HEK293 (cell line): ENCODE measurements around the gene ELF1.
A peak's percentile ranks its signal among the peaks of the same experiment; 100 is the strongest.

ENCODE experiments used
- BCL11A ChIP-seq: fragments of 450-650 bp; formaldehyde crosslinking; IDR thresholded peaks from 2 replicates; pipeline ENCODE4 v1.5.1; 2016; ENCODE audit warnings: low read depth, missing biosample characterization, missing genetic modification characterization
- BCL11B ChIP-seq: fragments of 450-650 bp; formaldehyde crosslinking; IDR thresholded peaks from 2 replicates; pipeline ENCODE4 v1.5.1; 2016; ENCODE audit warnings: low read depth, missing biosample characterization, missing genetic modification characterization
- GLIS2 ChIP-seq: fragments of 450-650 bp; formaldehyde crosslinking; IDR thresholded peaks from 2 replicates; pipeline ENCODE4 v1.5.1; 2016; ENCODE audit warnings: missing biosample characterization, missing genetic modification characterization
- HOXD13 ChIP-seq: sonication (generic); formaldehyde crosslinking; IDR thresholded peaks from 2 replicates; pipeline ENCODE4 v1.8.0; 2022; ENCODE audit warnings: missing genetic modification reagents, borderline replicate concordance
- PATZ1 ChIP-seq: fragments of 450-650 bp; formaldehyde crosslinking; IDR thresholded peaks from 2 replicates; pipeline ENCODE4 v1.5.1; 2016; ENCODE audit warnings: missing biosample characterization, missing genetic modification characterization
- RBAK ChIP-seq: fragments of 450-650 bp; formaldehyde crosslinking; IDR thresholded peaks from 2 replicates; pipeline ENCODE4 v1.5.1; 2016; ENCODE audit warnings: missing biosample characterization, missing genetic modification characterization
- SCRT2 ChIP-seq: fragments of 450-650 bp; formaldehyde crosslinking; IDR thresholded peaks from 2 replicates; pipeline ENCODE4 v1.5.1; 2016; ENCODE audit warnings: missing biosample characterization, missing genetic modification characterization
- ZBTB21 ChIP-seq: fragments of 450-650 bp; formaldehyde crosslinking; IDR thresholded peaks from 2 replicates; pipeline ENCODE4 v1.5.1; 2017; ENCODE audit warnings: missing biosample characterization, missing genetic modification characterization
- ZNF174 ChIP-seq: fragments of 450-650 bp; formaldehyde crosslinking; IDR thresholded peaks from 2 replicates; pipeline ENCODE4 v1.5.0; 2017; ENCODE audit warnings: missing biosample characterization, mild to moderate bottlenecking, missing genetic modification characterization
- ZNF248 ChIP-seq: fragments of 450-650 bp; formaldehyde crosslinking; IDR thresholded peaks from 2 replicates; pipeline ENCODE4 v1.5.1; 2017; ENCODE audit warnings: missing biosample characterization, missing genetic modification characterization
- ZNF335 ChIP-seq: fragments of 450-650 bp; formaldehyde crosslinking; conservative IDR thresholded peaks from 2 replicates; pipeline ENCODE4 v1.5.1; 2016; ENCODE audit warnings: missing biosample characterization, missing genetic modification characterization
- ZNF366 ChIP-seq: fragments of 450-650 bp; formaldehyde crosslinking; conservative IDR thresholded peaks from 2 replicates; pipeline ENCODE4 v1.5.1; 2016; ENCODE audit warnings: missing biosample characterization, missing genetic modification characterization
- ZNF398 ChIP-seq: fragments of 450-650 bp; formaldehyde crosslinking; IDR thresholded peaks from 2 replicates; pipeline ENCODE4 v1.5.1; 2017; ENCODE audit warnings: missing biosample characterization, missing genetic modification characterization
- ZNF501 ChIP-seq: fragments of 450-650 bp; formaldehyde crosslinking; IDR thresholded peaks from 2 replicates; pipeline ENCODE4 v1.5.1; 2016; ENCODE audit warnings: missing biosample characterization, missing genetic modification characterization
- ZNF514 ChIP-seq: fragments of 450-650 bp; formaldehyde crosslinking; IDR thresholded peaks from 2 replicates; pipeline ENCODE4 v1.5.1; 2016; ENCODE audit warnings: missing biosample characterization, missing genetic modification characterization
- ZNF571 ChIP-seq: fragments of 450-650 bp; formaldehyde crosslinking; IDR thresholded peaks from 2 replicates; pipeline ENCODE4 v1.5.0; 2017; ENCODE audit warnings: missing biosample characterization, missing genetic modification characterization
- ZNF654 ChIP-seq: fragments of 450-650 bp; formaldehyde crosslinking; IDR thresholded peaks from 2 replicates; pipeline ENCODE4 v1.5.1; 2016; ENCODE audit warnings: low read depth, missing biosample characterization, missing genetic modification characterization
- ZNF677 ChIP-seq: fragments of 450-650 bp; IDR thresholded peaks from 2 replicates; pipeline ENCODE4 v1.5.0; 2018; ENCODE audit warnings: missing biosample characterization, mild to moderate bottlenecking, missing genetic modification characterization, moderate library complexity
- ZNF692 ChIP-seq: fragments of 450-650 bp; formaldehyde crosslinking; IDR thresholded peaks from 2 replicates; pipeline ENCODE4 v1.5.1; 2016; ENCODE audit warnings: missing biosample characterization, missing genetic modification characterization
- ZNF791 ChIP-seq: fragments of 450-650 bp; formaldehyde crosslinking; IDR thresholded peaks from 2 replicates; pipeline ENCODE4 v1.5.1; 2016; ENCODE audit warnings: missing biosample characterization, missing genetic modification characterization
- TF ChIP-seq, protein P1 (sequence below): fragments of 450-650 bp; formaldehyde crosslinking; conservative IDR thresholded peaks from 2 replicates; pipeline ENCODE4 v1.5.1; 2016; ENCODE audit warnings: low read depth, missing biosample characterization, missing genetic modification characterization
- TF ChIP-seq, protein P2 (sequence below): fragments of 450-650 bp; formaldehyde crosslinking; IDR thresholded peaks from 2 replicates; pipeline ENCODE4 v1.5.1; 2017; ENCODE audit warnings: missing biosample characterization, missing genetic modification characterization

ELF1 gene

DNA sequence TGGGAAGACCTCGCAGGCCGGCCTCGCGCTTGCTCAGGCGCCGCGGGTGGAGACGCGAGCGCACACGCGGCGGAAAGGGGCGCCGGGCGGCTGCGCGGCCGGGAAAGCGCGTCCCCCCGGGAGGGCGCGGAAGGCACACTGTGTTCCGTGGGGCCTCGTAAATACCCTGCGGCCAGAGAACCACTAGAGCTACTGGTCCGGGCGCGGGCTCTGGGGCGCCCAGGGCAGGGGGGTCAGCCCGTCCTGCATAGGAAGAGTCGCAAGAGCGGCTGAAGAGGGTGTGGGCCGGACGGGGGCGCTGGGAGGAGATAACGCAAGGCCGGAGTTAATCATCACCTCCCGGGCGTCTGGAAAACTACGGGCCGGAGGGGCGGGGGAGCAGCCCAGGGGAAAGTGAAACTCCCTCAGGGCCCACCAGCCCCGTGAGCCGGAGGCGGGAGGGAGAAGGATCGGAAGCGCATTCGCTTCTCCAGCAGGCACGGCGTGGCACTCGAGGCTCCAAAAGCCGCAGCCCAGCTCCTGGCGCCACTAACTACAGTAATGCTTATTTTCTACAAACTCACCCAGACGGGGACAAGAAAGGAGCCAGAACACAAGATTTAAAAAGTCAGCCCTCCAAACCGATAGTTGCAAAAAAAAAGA is 41.1 kb upstream of the ELF1 start (continued):
- TF ChIP-seq RBAK (tag by site-specific recombination) (no peak), PATZ1 (tag by site-specific recombination) (peak; percentile 99), ZNF174 (tag by site-specific recombination) (no peak), ZNF335 (tag by site-specific recombination) (0 out of 2 replicates have a peak, but pooled peaks have one; percentile 31), BCL11A (no peak), ZNF677 (tag by site-specific recombination) (no peak), BCL11B (tag by site-specific recombination) (peak; percentile 29; the same call in 1 of the 2 replicates), ZNF366 (tag by site-specific recombination) (peak; percentile 33; the same call in 1 of the 2 replicates), ZNF692 (tag by site-specific recombination) (peak; percentile 97), ZNF571 (tag by site-specific recombination) (no peak), SCRT2 (tag by site-specific recombination) (no peak), GLIS2 (tag by site-specific recombination) (peak; percentile 98), HOXD13 (CRISPR knock-in tag) (no peak), ZNF501 (no peak), ZNF398 (tag by site-specific recombination) (no peak), ZBTB21 (tag by site-specific recombination) (no peak), ZNF248 (tag by site-specific recombination) (no peak), ZNF654 (no peak), ZNF791 (tag by site-specific recombination) (no peak), ZNF514 (no peak)
- TF ChIP-seq, protein P1, sequence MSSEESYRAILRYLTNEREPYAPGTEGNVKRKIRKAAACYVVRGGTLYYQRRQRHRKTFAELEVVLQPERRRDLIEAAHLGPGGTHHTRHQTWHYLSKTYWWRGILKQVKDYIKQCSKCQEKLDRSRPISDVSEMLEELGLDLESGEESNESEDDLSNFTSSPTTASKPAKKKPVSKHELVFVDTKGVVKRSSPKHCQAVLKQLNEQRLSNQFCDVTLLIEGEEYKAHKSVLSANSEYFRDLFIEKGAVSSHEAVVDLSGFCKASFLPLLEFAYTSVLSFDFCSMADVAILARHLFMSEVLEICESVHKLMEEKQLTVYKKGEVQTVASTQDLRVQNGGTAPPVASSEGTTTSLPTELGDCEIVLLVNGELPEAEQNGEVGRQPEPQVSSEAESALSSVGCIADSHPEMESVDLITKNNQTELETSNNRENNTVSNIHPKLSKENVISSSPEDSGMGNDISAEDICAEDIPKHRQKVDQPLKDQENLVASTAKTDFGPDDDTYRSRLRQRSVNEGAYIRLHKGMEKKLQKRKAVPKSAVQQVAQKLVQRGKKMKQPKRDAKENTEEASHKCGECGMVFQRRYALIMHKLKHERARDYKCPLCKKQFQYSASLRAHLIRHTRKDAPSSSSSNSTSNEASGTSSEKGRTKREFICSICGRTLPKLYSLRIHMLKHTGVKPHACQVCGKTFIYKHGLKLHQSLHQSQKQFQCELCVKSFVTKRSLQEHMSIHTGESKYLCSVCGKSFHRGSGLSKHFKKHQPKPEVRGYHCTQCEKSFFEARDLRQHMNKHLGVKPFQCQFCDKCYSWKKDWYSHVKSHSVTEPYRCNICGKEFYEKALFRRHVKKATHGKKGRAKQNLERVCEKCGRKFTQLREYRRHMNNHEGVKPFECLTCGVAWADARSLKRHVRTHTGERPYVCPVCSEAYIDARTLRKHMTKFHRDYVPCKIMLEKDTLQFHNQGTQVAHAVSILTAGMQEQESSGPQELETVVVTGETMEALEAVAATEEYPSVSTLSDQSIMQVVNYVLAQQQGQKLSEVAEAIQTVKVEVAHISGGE (tag by site-specific recombination), result no peak; the same call in none of the 2 replicates
- TF ChIP-seq, protein P2, sequence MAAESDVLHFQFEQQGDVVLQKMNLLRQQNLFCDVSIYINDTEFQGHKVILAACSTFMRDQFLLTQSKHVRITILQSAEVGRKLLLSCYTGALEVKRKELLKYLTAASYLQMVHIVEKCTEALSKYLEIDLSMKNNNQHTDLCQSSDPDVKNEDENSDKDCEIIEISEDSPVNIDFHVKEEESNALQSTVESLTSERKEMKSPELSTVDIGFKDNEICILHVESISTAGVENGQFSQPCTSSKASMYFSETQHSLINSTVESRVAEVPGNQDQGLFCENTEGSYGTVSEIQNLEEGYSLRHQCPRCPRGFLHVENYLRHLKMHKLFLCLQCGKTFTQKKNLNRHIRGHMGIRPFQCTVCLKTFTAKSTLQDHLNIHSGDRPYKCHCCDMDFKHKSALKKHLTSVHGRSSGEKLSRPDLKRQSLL (tag by site-specific recombination), result no peak
